GM06990 (cell line): ENCODE data around the gene HAUS8.
A peak's percentile ranks its signal among the peaks of the same experiment; 100 is the strongest.

ENCODE experiments used
- DNase-seq: peaks from one replicate; pipeline ENCODE4 v3.0.0-alpha.2; 2011; ENCODE audit not compliant: insufficient read length; ENCODE audit errors: extremely low read depth
- H3K27me3 ChIP-seq: replicated peaks from 2 replicates; pipeline ENCODE4 v1.6.0; 2011; ENCODE audit warnings: low read length; ENCODE audit not compliant: control insufficient read depth, insufficient read depth
- H3K36me3 ChIP-seq: 2 replicates; pipeline ENCODE4 v1.5.1; 2011; ENCODE audit warnings: low read length; ENCODE audit not compliant: control insufficient read depth, insufficient read depth
- H3K4me3 ChIP-seq: replicated peaks from 2 replicates; pipeline ENCODE4 v1.5.1; 2011; ENCODE audit warnings: low read depth, mild to moderate bottlenecking, control low read depth, low read length
- CTCF ChIP-seq: IDR thresholded peaks from 2 replicates; pipeline ENCODE4 v1.5.1; 2011; ENCODE audit warnings: low read length, control low read depth, mild to moderate bottlenecking, inconsistent platforms; ENCODE audit not compliant: insufficient read depth, poor library complexity, severe bottlenecking

The HAUS8 gene

DNA sequence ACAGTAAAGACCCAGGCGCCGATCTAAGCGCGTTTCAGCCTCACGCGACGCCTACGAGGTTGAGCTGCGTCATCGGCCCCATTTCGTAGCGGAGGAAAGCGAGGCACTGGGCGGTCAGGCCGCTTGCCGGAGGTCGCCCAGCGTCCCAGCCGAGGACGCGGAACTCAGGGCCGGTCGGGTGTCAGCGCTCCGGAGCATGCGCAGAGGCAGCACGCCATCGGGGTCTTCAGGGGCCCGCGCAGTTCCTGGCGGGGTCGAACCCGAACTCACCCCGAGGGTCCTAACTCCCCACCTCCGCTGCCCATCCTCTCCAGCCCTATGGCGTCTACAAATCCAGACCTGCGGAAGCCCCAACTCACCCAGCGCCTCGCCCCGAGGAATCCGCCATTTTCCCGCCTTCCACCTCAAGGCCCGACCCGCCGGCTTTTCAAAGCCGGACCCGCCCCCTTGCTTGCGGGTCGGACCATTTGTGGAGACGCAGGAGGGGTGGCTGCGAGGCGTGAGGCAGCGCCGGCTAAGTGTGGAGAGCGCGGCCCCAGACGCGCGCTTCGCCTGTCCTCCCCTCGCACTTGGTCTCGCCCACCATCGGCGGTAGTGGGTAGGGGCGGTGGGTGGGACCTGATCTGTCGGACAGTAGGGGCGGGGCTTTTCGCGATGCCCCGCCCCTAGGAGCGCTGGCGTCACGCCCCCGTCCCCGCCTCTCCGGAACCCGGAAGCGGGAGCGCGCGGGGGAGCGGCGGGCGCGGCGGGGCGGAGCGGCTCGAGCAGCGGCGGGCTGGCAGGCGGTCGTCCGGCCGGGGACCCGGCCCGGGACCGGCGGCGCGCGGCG is at the start of gene HAUS8, which contains the start of gene MYO9B:
HAUS8 (minus strand) TSS at position 418 of the 829 bp plus-strand sequence; CDS start at position 388, 30 bp downstream.
MYO9B (plus strand) TSS at position 743 of the 829 bp plus-strand sequence. CDS start 25,941 bp downstream, outside the sequence.
- TF ChIP-seq CTCF: no peak
- peak; percentile 99 for DNase-seq
- H3K4me3 ChIP-seq: peak within 1 kb of the TSS; percentile 98
- H3K36me3 ChIP-seq: peaks cover 5% of the 10 kb centered on the region
- no peaks in the 10 kb centered on the region for H3K27me3 ChIP-seq

GRCh38 chr19:17124025-17124424 is 48.8 kb upstream of the HAUS8 start:
- Histone ChIP-seq H3K36me3 (peaks cover 8% of the 10 kb centered on the region), H3K27me3 (no peaks in the 10 kb centered on the region), H3K4me3 (no peak overlapping the region)
- DNase-seq: no peak
- TF ChIP-seq CTCF: no peak

DNA sequence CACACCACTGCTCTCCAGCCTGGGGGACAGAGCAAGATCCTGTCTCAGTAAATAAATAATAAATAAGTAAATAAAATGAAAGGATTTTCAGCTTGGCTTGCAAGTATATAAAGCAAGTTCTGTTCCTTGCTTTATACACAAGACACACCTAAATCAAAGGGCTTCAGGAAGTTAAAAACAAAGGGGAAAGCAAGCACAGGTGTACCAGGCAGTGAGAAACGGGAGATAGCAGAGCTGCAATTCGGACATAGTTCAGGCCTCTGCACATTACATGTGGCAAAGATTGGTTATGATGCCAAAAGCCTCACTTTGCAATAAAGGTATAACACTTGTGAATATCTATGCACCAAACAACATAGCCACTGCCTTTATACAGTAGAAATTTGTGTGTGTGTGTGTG is 47.8 kb upstream of the HAUS8 start:
- TF ChIP-seq CTCF: no peak
- DNase-seq: no peak
- H3K36me3 ChIP-seq: peaks cover 11% of the 10 kb centered on the region
- no peak overlapping the region for H3K4me3 ChIP-seq
- H3K27me3 ChIP-seq: no peaks in the 10 kb centered on the region

DNA sequence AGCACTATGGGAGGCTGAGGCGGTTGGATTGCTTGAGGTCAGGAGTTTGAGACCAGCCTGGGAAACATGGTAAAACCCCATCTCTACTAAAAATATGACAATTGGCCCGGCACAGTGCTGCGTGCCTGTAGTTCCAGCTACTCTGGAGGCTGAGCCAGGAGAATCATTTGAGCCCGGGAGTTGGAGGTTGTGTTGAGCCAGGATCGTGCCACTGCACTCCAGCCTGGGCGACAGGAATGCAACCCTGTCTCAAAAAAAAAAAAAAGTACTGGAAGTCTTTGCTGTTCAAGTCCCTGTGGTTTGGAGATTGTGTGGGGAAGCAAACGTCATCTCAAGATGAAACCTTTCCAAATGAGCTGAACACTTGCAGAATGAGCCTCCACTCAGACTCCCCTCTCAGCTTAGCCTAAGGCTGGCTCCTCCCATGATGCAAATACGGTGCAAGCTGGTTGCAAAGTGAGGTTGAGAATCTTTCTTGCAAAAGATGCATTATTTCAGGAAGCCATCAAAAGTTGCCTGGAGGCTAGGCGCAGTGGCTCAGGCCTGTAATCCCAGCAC is 46.6 kb upstream of the HAUS8 start:
- Histone ChIP-seq H3K27me3 (no peaks in the 10 kb centered on the region), H3K4me3 (no peak overlapping the region), H3K36me3 (peaks cover 13% of the 10 kb centered on the region)
- peak; percentile 39 for DNase-seq
- no peak for TF ChIP-seq CTCF

DNA sequence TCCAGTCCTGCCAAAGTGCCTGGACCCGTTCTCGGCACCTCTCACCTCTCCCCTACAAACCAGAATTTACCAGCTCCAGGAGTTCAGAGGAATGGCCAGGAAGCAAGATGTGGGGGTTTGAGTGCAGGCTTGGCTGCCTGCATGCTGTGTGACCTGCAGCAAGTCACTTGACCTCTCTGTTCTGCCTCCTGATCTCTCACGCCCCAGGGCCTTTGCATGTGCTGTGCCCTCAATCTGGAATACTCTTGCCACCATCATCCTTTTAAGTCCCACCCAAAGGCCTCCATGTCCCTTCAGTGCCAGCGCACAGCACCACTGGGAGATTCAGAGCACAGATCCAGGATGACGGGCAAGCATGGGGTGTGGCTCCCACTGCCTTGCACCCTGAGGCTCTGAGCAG is 43.7 kb upstream of the HAUS8 start:
- Histone ChIP-seq H3K4me3 (no peak overlapping the region), H3K36me3 (peaks cover 22% of the 10 kb centered on the region), H3K27me3 (no peaks in the 10 kb centered on the region)
- no peak for TF ChIP-seq CTCF
- DNase-seq: no peak
